ENCODE data around the gene BCAS3.

BCAS3 gene

GRCh38 chr17:61384692-61385576 lies 707.3 kb downstream of the BCAS3 start:
- Histone ChIP-seq H3K9me3 (ENCODE audit: control insufficient read depth, low read length) (no peaks in the 10 kb centered on the region), H3K27me3 (ENCODE audit: control insufficient read depth, insufficient read depth, low read length) (no peaks in the 10 kb centered on the region), H3K27ac (no peak overlapping the region), H2AFZ (no peak overlapping the region), H3K9ac (no peak overlapping the region), H3K4me1 (no peaks in the 10 kb centered on the region), H3K4me2 (ENCODE audit: low read length) (no peak overlapping the region), H3K79me2 (no peaks in the 10 kb centered on the region), H3K36me3 (ENCODE audit: control insufficient read depth, insufficient read depth, low read length) (no peaks in the 10 kb centered on the region), H3K4me3 (ENCODE audit: low read depth, low read length) (no peak overlapping the region)
- TF ChIP-seq, protein P1, sequence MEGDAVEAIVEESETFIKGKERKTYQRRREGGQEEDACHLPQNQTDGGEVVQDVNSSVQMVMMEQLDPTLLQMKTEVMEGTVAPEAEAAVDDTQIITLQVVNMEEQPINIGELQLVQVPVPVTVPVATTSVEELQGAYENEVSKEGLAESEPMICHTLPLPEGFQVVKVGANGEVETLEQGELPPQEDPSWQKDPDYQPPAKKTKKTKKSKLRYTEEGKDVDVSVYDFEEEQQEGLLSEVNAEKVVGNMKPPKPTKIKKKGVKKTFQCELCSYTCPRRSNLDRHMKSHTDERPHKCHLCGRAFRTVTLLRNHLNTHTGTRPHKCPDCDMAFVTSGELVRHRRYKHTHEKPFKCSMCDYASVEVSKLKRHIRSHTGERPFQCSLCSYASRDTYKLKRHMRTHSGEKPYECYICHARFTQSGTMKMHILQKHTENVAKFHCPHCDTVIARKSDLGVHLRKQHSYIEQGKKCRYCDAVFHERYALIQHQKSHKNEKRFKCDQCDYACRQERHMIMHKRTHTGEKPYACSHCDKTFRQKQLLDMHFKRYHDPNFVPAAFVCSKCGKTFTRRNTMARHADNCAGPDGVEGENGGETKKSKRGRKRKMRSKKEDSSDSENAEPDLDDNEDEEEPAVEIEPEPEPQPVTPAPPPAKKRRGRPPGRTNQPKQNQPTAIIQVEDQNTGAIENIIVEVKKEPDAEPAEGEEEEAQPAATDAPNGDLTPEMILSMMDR (IDR thresholded peaks at IDR 0.05): no peak

DNA sequence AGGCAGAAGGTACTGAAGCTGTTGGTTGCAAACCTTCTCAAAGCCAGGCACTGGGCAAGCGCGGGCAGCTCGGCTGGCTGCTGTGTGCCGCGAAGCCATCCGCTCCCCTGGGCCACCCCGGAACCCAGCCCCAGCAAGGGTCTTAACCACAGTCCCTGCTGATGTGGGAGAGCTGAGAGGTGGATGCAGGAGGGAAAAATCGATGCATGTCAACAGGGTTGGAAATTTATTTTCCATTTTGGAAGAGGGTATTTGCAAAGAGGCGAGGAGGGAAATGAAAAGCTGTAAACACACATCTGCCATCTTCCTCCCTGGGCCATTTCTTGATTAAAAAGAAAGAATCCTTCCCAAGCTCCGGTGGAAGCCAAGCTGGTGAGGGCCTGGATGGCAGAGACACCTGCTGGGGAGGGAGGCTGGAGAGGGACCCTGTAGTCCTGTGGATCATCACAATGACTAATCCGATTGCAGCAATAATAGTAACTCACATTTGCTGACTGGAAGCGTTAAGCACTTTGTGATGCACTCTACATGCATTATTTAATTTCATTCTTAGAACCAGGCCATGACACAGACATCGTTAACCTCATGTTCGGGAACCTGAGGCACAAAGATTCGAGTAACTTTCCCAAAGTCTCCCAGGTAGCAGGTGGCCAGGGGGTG lies 708.1 kb downstream of the BCAS3 start:
- no peak overlapping the region for H3K9ac ChIP-seq
- TF ChIP-seq, protein P1 (IDR thresholded peaks at IDR 0.05): no peak
- H3K79me2 ChIP-seq: no peaks in the 10 kb centered on the region
- no peaks in the 10 kb centered on the region for H3K27me3 ChIP-seq (ENCODE audit: control insufficient read depth, insufficient read depth, low read length)
- H3K27ac ChIP-seq: no peak overlapping the region
- H2AFZ ChIP-seq: no peak overlapping the region
- H3K4me3 ChIP-seq (ENCODE audit: low read depth, low read length): no peak overlapping the region
- no peaks in the 10 kb centered on the region for H3K36me3 ChIP-seq (ENCODE audit: control insufficient read depth, insufficient read depth, low read length)
- no peak overlapping the region for H3K4me2 ChIP-seq (ENCODE audit: low read length)
- H3K4me1 ChIP-seq: no peaks in the 10 kb centered on the region
- H3K9me3 ChIP-seq (ENCODE audit: control insufficient read depth, low read length): no peaks in the 10 kb centered on the region

GRCh38 chr17:61386251-61386650 lies 708.6 kb downstream of the BCAS3 start:
- H3K9ac ChIP-seq: no peak overlapping the region
- TF ChIP-seq, protein P1 (IDR thresholded peaks at IDR 0.05): no peak
- H3K79me2 ChIP-seq: no peaks in the 10 kb centered on the region
- H3K9me3 ChIP-seq (ENCODE audit: control insufficient read depth, low read length): no peaks in the 10 kb centered on the region
- H3K27me3 ChIP-seq (ENCODE audit: control insufficient read depth, insufficient read depth, low read length): no peaks in the 10 kb centered on the region
- H3K27ac ChIP-seq: no peak overlapping the region
- H3K4me2 ChIP-seq (ENCODE audit: low read length): no peak overlapping the region
- H3K36me3 ChIP-seq (ENCODE audit: control insufficient read depth, insufficient read depth, low read length): no peaks in the 10 kb centered on the region
- H3K4me3 ChIP-seq (ENCODE audit: low read depth, low read length): no peak overlapping the region
- no peaks in the 10 kb centered on the region for H3K4me1 ChIP-seq
- H2AFZ ChIP-seq: no peak overlapping the region

GRCh38 chr17:61387011-61387410 lies 709.4 kb downstream of the BCAS3 start:
- H3K9ac ChIP-seq: no peak overlapping the region
- no peaks in the 10 kb centered on the region for H3K36me3 ChIP-seq (ENCODE audit: control insufficient read depth, insufficient read depth, low read length)
- H3K9me3 ChIP-seq (ENCODE audit: control insufficient read depth, low read length): no peaks in the 10 kb centered on the region
- no peaks in the 10 kb centered on the region for H3K27me3 ChIP-seq (ENCODE audit: control insufficient read depth, insufficient read depth, low read length)
- H2AFZ ChIP-seq: no peak overlapping the region
- no peaks in the 10 kb centered on the region for H3K79me2 ChIP-seq
- no peak overlapping the region for H3K27ac ChIP-seq
- H3K4me3 ChIP-seq (ENCODE audit: low read depth, low read length): no peak overlapping the region
- no peaks in the 10 kb centered on the region for H3K4me1 ChIP-seq
- no peak overlapping the region for H3K4me2 ChIP-seq (ENCODE audit: low read length)
- TF ChIP-seq, protein P1 (IDR thresholded peaks at IDR 0.05): no peak
